A549 (cell line): ENCODE measurements around the gene HOXB5. TPM values are rescaled to one million over a fixed set of nuclear protein-coding genes. Genes with fewer than 3 reads are reported as not detected.

ENCODE experiments used
- ATAC-seq, 2 experiments: fragments of 200-7000 bp in 1 of 2; fragments of >200 bp in 1 of 2; cut with Nextera tagmentation in 1 of 2; cut with Tn5 transposase in 1 of 2; 3 replicates each; pipeline versions ENCODE4 v1.8.0 to v1.9.1; 2018 to 2020; ENCODE audit warnings: mild to moderate bottlenecking in 1 of 2, moderate library complexity in 1 of 2
- CTCF ChIA-PET: fragments of 300-600 bp; sonication (Branson Sonifier 250); formaldehyde crosslinking; extraction: SDS; loops from one replicate; lab custom pipeline; 2021; ENCODE audit warnings: antibody characterized with exemption, inconsistent platforms; lab: Yijun Ruan, JAX
- POLR2A ChIA-PET: fragments of 350-600 bp; formaldehyde crosslinking; extraction: SDS; loops from one replicate; lab custom pipeline; 2021; ENCODE audit warnings: antibody characterized with exemption, inconsistent platforms; lab: Yijun Ruan, JAX
- DNase-seq, 2 experiments: peaks; one replicate each; pipeline versions ENCODE4 v3.0.0 to v3.0.0-alpha.2; 2011 to 2016; ENCODE audit warnings: low read depth in 1 of 2, low spot score in 1 of 2
- FAIRE-seq: peaks from 2 replicates; lab custom pipeline; 2011; peaks lifted over from hg19 to GRCh38; lab: Jason Lieb, UNC
- H3K27ac ChIP-seq, 2 experiments: fragments of >200 bp; sonication (Bioruptor Twin); formaldehyde crosslinking; 3 replicates each; pipeline ENCODE4 v1.5.1; 2016 to 2017
- H3K4me1 ChIP-seq: fragments of >200 bp; sonication (Bioruptor Twin); formaldehyde crosslinking; 3 replicates; pipeline ENCODE4 v1.6.1; 2016
- H3K4me2 ChIP-seq: fragments of >200 bp; sonication (Bioruptor Twin); formaldehyde crosslinking; 3 replicates; pipeline ENCODE4 v1.6.1; 2016
- H3K4me3 ChIP-seq: fragments of >200 bp; sonication (Bioruptor Twin); formaldehyde crosslinking; 3 replicates; pipeline ENCODE4 v1.5.1; 2016
- H3K9me3 ChIP-seq: fragments of >200 bp; sonication (Bioruptor Twin); formaldehyde crosslinking; 3 replicates; pipeline ENCODE4 v1.6.1; 2016
- CBX2 ChIP-seq: fragments of 200-600 bp; sonication (generic); IDR thresholded peaks from 2 replicates; pipeline ENCODE4 v1.6.1; 2016; ENCODE audit warnings: low read depth, mild to moderate bottlenecking, borderline replicate concordance
- CEBPB ChIP-seq, 2 experiments: fragments of >200 bp in 1 of 2; sonication (Bioruptor Twin) in 1 of 2; formaldehyde crosslinking in 1 of 2; IDR thresholded peaks; 2 replicates each; pipeline ENCODE4 v1.6.1; 2012 to 2016
- CHD4 ChIP-seq: fragments of 200-600 bp; sonication (generic); IDR thresholded peaks from 2 replicates; pipeline ENCODE4 v1.6.1; 2016; ENCODE audit warnings: antibody characterized with exemption, mild to moderate bottlenecking, borderline replicate concordance
- E2F6 ChIP-seq: IDR thresholded peaks from 2 replicates; pipeline ENCODE4 v1.6.1; 2012; ENCODE audit warnings: low read depth, borderline replicate concordance
- ELK1 ChIP-seq: fragments of 150-350 bp; IDR thresholded peaks from 2 replicates; pipeline ENCODE4 v1.6.1; 2014; ENCODE audit warnings: low read depth, mild to moderate bottlenecking, low read length
- EP300 ChIP-seq, 2 experiments: fragments of >200 bp; sonication (Bioruptor Twin); formaldehyde crosslinking; IDR thresholded peaks; 2 replicates in 1 of 2; 3 replicates in 1 of 2; pipeline ENCODE4 v1.6.1; 2016 to 2017
- FOSB ChIP-seq: fragments of 250-450 bp; sonication (Bioruptor Pico); IDR thresholded peaks from 2 replicates; pipeline ENCODE4 v1.5.0; 2020; ENCODE audit warnings: mild to moderate bottlenecking, moderate library complexity
- FOSL2 ChIP-seq, 2 experiments: fragments of 450-650 bp in 1 of 2; fragments of >200 bp in 1 of 2; sonication (Bioruptor Twin) in 1 of 2; formaldehyde crosslinking; IDR thresholded peaks; 2 replicates each; pipeline versions ENCODE4 v1.5.0 to v1.6.1; 2016 to 2020; ENCODE audit warnings: mild to moderate bottlenecking in 1 of 2, moderate library complexity in 1 of 2
- FOXS1 ChIP-seq: fragments of 250-450 bp; sonication (Bioruptor Pico); IDR thresholded peaks from 2 replicates; pipeline ENCODE4 v1.5.0; 2020; ENCODE audit warnings: mild to moderate bottlenecking, moderate library complexity
- GATA3 ChIP-seq: IDR thresholded peaks from 2 replicates; pipeline ENCODE4 v1.6.1; 2012; ENCODE audit warnings: borderline replicate concordance
- HDAC2 ChIP-seq: fragments of 200-600 bp; sonication (generic); IDR thresholded peaks from 2 replicates; pipeline ENCODE4 v1.6.1; 2016
- HEYL ChIP-seq: fragments of 250-450 bp; sonication (Bioruptor Pico); IDR thresholded peaks from 2 replicates; pipeline ENCODE4 v1.8.0; 2021; ENCODE audit warnings: mild to moderate bottlenecking, moderate library complexity
- HOXB13 ChIP-seq: fragments of 250-450 bp; sonication (Bioruptor Pico); IDR thresholded peaks from 2 replicates; pipeline ENCODE4 v1.5.0; 2020; ENCODE audit warnings: low read depth, mild to moderate bottlenecking, moderate library complexity
- HOXB5 ChIP-seq: fragments of 250-450 bp; sonication (Bioruptor Pico); IDR thresholded peaks from 2 replicates; pipeline ENCODE4 v1.5.0; 2020; ENCODE audit warnings: mild to moderate bottlenecking, moderate library complexity
- JUN ChIP-seq, 2 experiments: fragments of >200 bp; sonication (Bioruptor Twin); formaldehyde crosslinking; IDR thresholded peaks; 2 replicates in 1 of 2; 3 replicates in 1 of 2; pipeline ENCODE4 v1.6.1; 2016 to 2017
- JUNB ChIP-seq: fragments of >200 bp; sonication (Bioruptor Twin); formaldehyde crosslinking; IDR thresholded peaks from 2 replicates; pipeline ENCODE4 v1.6.1; 2016
- MAFK ChIP-seq: fragments of 450-650 bp; IDR thresholded peaks from 2 replicates; pipeline ENCODE4 v1.6.1; 2014; ENCODE audit not compliant: partially characterized antibody
- MAZ ChIP-seq: fragments of 150-350 bp; IDR thresholded peaks from 2 replicates; pipeline ENCODE4 v1.6.1; 2014; ENCODE audit warnings: antibody characterized with exemption, low read depth, low read length, borderline replicate concordance
- MYC ChIP-seq: IDR thresholded peaks from 2 replicates; pipeline ENCODE4 v1.6.1; 2012; ENCODE audit warnings: mild to moderate bottlenecking, inconsistent platforms, low read length, improper control_type of control experiment, borderline replicate concordance
- NFE2L2 ChIP-seq: fragments of 150-350 bp; conservative IDR thresholded peaks from 2 replicates; pipeline ENCODE4 v1.6.1; 2014; ENCODE audit warnings: low read length
- NPAS2 ChIP-seq: fragments of 250-450 bp; sonication (Bioruptor Pico); IDR thresholded peaks from 2 replicates; pipeline ENCODE4 v1.8.0; 2022; ENCODE audit warnings: mild to moderate bottlenecking, moderate library complexity, borderline replicate concordance
- NR3C1 ChIP-seq: fragments of >200 bp; sonication (Bioruptor Twin); formaldehyde crosslinking; IDR thresholded peaks from 3 replicates; pipeline ENCODE4 v1.6.1; 2017
- POLR2A ChIP-seq: IDR thresholded peaks from 2 replicates; pipeline ENCODE4 v1.6.1; 2012; ENCODE audit warnings: mild to moderate bottlenecking, low read length
- RAD21 ChIP-seq, 2 experiments: fragments of >200 bp in 1 of 2; sonication (Bioruptor Twin) in 1 of 2; formaldehyde crosslinking in 1 of 2; IDR thresholded peaks in 1 of 2; conservative IDR thresholded peaks in 1 of 2; 2 replicates in 1 of 2; 3 replicates in 1 of 2; pipeline ENCODE4 v1.6.1; 2012 to 2018; ENCODE audit warnings: inconsistent platforms in 1 of 2
- RARB ChIP-seq: fragments of 250-450 bp; sonication (Bioruptor Pico); IDR thresholded peaks from 2 replicates; pipeline ENCODE4 v1.8.0; 2021; ENCODE audit warnings: mild to moderate bottlenecking, moderate library complexity
- RCOR1 ChIP-seq: fragments of 150-350 bp; IDR thresholded peaks from 2 replicates; pipeline ENCODE4 v1.6.1; 2014; ENCODE audit warnings: antibody characterized with exemption, low read length, low read depth
- RFX5 ChIP-seq: fragments of 450-650 bp; IDR thresholded peaks from 2 replicates; pipeline ENCODE4 v1.7.1; 2014; ENCODE audit warnings: antibody characterized with exemption, mild to moderate bottlenecking, moderate library complexity
- SREBF2 ChIP-seq: fragments of 450-650 bp; IDR thresholded peaks from 2 replicates; pipeline ENCODE4 v1.6.1; 2014; ENCODE audit warnings: mild to moderate bottlenecking, moderate library complexity
- ZFP36 ChIP-seq: fragments of 450-650 bp; IDR thresholded peaks from 2 replicates; pipeline ENCODE4 v1.6.1; 2014; ENCODE audit warnings: borderline replicate concordance; ENCODE audit not compliant: partially characterized antibody
- ZNF302 ChIP-seq: fragments of 250-450 bp; sonication (Bioruptor Pico); IDR thresholded peaks from 2 replicates; pipeline ENCODE4 v1.9.0; 2021; ENCODE audit warnings: inconsistent platforms, mild to moderate bottlenecking, moderate library complexity
- ZSCAN20 ChIP-seq: fragments of 250-450 bp; sonication (Bioruptor Pico); IDR thresholded peaks from 2 replicates; pipeline ENCODE4 v1.8.0; 2022; ENCODE audit warnings: mild to moderate bottlenecking, moderate library complexity
- WGBS: methylation state at CpG from one replicate; pipeline ENCODE4 v1.1.6; 2017; ENCODE audit errors: missing lambda C conversion rate; 5-methylcytosine and 5-hydroxymethylcytosine counted together
- polyA plus RNA-seq, 4 experiments: library from polyadenylated mRNA; depleted of rRNA in 3 of 4; stranded (reverse); fragments of >200 nt; fragmentation: RNase III in 1 of 4; extraction: RNeasy Plus Mini Kit Qiagen cat#74134 plus additional on column Dnase treatment in 1 of 4; gene quantifications; 2 replicates in 3 of 4; 3 replicates in 1 of 4; pipeline ENCODE4 v1.2.3, GENCODE V29; 2011 to 2017
- TF ChIP-seq, protein P1 (sequence below): fragments of >200 bp; sonication (Bioruptor Twin); formaldehyde crosslinking; IDR thresholded peaks from 3 replicates; pipeline ENCODE4 v1.6.1; 2016

The HOXB5 gene
- polyA plus RNA-seq, 2 of the 4 experiments (the other 2 are of a cell fraction), result 2.5 to 3.0 TPM

DNA sequence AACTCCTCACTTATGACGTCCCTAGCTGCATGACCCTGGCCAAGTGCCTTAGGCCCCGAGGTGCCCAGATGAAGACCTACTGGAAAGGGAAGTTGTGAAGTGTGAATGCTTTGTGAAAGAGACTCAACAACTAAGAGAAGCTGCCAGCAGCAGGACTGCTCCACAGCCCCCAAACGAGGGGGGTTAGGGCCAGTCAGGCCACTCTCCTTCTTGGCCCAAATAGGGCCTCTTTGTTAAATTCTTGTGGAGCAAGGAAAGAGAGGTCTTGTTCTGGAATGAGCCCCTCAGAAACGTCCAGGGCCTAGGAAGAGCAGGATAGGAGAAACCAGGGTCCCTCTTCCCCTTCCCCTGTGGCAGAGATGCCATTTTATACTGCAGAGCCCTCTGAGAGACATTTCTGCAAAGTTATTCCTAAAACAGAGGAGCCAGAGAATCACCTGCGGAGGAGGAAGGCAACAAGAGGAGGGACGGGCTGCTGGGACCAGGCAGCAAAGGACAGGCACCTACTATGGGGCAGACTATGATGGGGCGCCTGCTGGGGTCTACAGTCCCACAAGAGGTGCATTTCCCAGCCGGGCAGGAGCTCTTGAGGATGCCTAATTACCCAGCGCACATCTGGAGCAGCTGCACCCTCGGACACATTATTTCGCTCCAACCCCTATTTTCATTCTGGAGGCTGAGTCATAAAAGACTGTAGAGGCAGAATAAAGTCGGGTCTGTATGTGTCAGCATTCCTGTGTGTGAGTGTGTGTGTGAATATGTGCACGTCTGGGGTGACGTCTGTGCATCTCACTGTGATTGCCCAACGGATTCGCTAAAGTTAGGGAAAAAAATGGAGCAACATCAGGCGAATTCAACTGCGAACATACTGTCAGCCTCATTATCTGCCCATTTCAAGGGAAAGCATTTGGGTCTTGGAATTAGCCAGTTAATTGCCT, 44.0 kb upstream of the HOXB5 start:
- ChIA-PET CTCF (interaction anchor here (0.6 to 6.9 kb wide), 40 partner anchors 8 to 685 kb away, joined by 3 to 118 read pairs (median 6); partner anchors contain the start of genes HOXB5, HOXB8, HOXB9 and PRAC2), POLR2A (interaction anchor here (1.4 to 3.9 kb wide), 2 partner anchors 12 to 25 kb away, joined by 3 to 45 read pairs; partner anchors contain the start of gene HOXB9)

GRCh38 chr17:48636177-48637018, 42.8 kb upstream of the HOXB5 start:
- DNase-seq (peak; percentile 95 to 97), ATAC-seq (peak; percentile 85 to 95), FAIRE-seq (no peak)
- Histone ChIP-seq H3K9me3 (no peaks in the 10 kb centered on the region), H3K27ac (peak overlapping the region; percentile 53 to 74), H3K4me2 (peak overlapping the region; percentile 74), H3K4me3 (no peak overlapping the region), H3K4me1 (peaks cover 48% of the 10 kb centered on the region)
- WGBS, result 7% methylated on average over 39 of the region's 39 CpGs
- CTCF ChIA-PET, result interaction anchor here (0.5 to 6.9 kb wide), 68 partner anchors 9 to 684 kb away, joined by 3 to 118 read pairs (median 4); partner anchors contain the start of genes HOXB5, HOXB8, HOXB9 and PRAC2
- POLR2A ChIA-PET, result interaction anchor here (0.6 to 3.9 kb wide), 11 partner anchors 9 to 588 kb away, joined by 3 to 45 read pairs (median 5); partner anchors contain the start of genes ATP5MC1, HOXB6, HOXB7 and HOXB9
- TF ChIP-seq POLR2A, result no peak
- no peak for TF ChIP-seq FOXS1 (CRISPR knock-in tag)
- no peak for TF ChIP-seq FOSL2 (IDR thresholded peaks at IDR 0.05)
- TF ChIP-seq FOSL2 (CRISPR knock-in tag; IDR thresholded peaks at IDR 0.05), result no peak
- peak; percentile 54; the same call in 1 of the 2 replicates for TF ChIP-seq E2F6
- no peak for TF ChIP-seq FOSB (CRISPR knock-in tag)
- TF ChIP-seq CHD4, result no peak
- TF ChIP-seq MAZ, result no peak
- no peak for TF ChIP-seq ZNF302 (CRISPR knock-in tag)
- no peak for TF ChIP-seq MAFK
- TF ChIP-seq RARB (CRISPR knock-in tag), result no peak
- TF ChIP-seq HDAC2, result no peak
- no peak for TF ChIP-seq HOXB5 (CRISPR knock-in tag)
- TF ChIP-seq, protein P1, sequence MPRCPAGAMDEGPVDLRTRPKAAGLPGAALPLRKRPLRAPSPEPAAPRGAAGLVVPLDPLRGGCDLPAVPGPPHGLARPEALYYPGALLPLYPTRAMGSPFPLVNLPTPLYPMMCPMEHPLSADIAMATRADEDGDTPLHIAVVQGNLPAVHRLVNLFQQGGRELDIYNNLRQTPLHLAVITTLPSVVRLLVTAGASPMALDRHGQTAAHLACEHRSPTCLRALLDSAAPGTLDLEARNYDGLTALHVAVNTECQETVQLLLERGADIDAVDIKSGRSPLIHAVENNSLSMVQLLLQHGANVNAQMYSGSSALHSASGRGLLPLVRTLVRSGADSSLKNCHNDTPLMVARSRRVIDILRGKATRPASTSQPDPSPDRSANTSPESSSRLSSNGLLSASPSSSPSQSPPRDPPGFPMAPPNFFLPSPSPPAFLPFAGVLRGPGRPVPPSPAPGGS, result no peak
- TF ChIP-seq NFE2L2, result no peak
- TF ChIP-seq ELK1, result no peak
- no peak for TF ChIP-seq CBX2
- no peak for TF ChIP-seq NR3C1
- TF ChIP-seq HEYL (CRISPR knock-in tag), result no peak
- TF ChIP-seq MYC, result no peak
- TF ChIP-seq NPAS2 (CRISPR knock-in tag), result no peak
- peak; percentile 41 to 49; a peak in 4 of 5 replicates for TF ChIP-seq RAD21 (conservative IDR thresholded peaks at IDR 0.05 in 1 of 2, IDR thresholded peaks at IDR 0.05 in 1 of 2)
- TF ChIP-seq ZFP36, result no peak
- 0 out of 2 replicates have a peak, but pooled peaks have one; percentile 13 for TF ChIP-seq RCOR1
- TF ChIP-seq JUN (IDR thresholded peaks at IDR 0.05), result peak in 1 of 2 experiments; percentile 29; a peak in 1 of 5 replicates
- no peak for TF ChIP-seq ZSCAN20 (CRISPR knock-in tag)
- no peak for TF ChIP-seq GATA3
- no peak for TF ChIP-seq EP300 (IDR thresholded peaks at IDR 0.05)
- TF ChIP-seq RFX5, result no peak
- no peak for TF ChIP-seq HOXB13 (CRISPR knock-in tag)

More for the DNA sequence above, 44.0 kb upstream of the HOXB5 start:
- H3K4me1 ChIP-seq, result peaks cover 51% of the 10 kb centered on the region
- H3K4me2 ChIP-seq, result peak overlapping the region; percentile 74
- peak overlapping the region in 1 of 2 experiments; percentile 74; a peak in 3 of 6 replicates for H3K27ac ChIP-seq
- 58% methylated on average over 18 of the region's 18 CpGs for WGBS
- no peaks in the 10 kb centered on the region for H3K9me3 ChIP-seq
- no peak for FAIRE-seq
- ATAC-seq, result peak; percentile 54 to 59; a peak in 5 of 6 replicates
- DNase-seq, result peak; percentile 57 to 72
- H3K4me3 ChIP-seq, result no peak overlapping the region
- TF ChIP-seq EP300 (IDR thresholded peaks at IDR 0.05), result no peak
- TF ChIP-seq HEYL (CRISPR knock-in tag), result no peak
- peak; percentile 93 for TF ChIP-seq MAFK
- no peak for TF ChIP-seq SREBF2
- peak; percentile 13; the same call in 1 of the 2 replicates for TF ChIP-seq JUNB
- TF ChIP-seq CEBPB (IDR thresholded peaks at IDR 0.05), result peak; percentile 48 to 69; a peak in 2 of 4 replicates
- peak; percentile 15; the same call in 1 of the 2 replicates for TF ChIP-seq FOSL2 (IDR thresholded peaks at IDR 0.05)
- peak; percentile 85 for TF ChIP-seq FOSL2 (CRISPR knock-in tag; IDR thresholded peaks at IDR 0.05)
